Suprapubic skin (tissue), 2 donors: ENCODE data around the gene ANAPC15.

Source experiments
- EP300 ChIP-seq: sonication (generic); formaldehyde crosslinking; IDR thresholded peaks from one replicate; pipeline ENCODE4 v1.6.1; 2017; ENCODE audit warnings: antibody characterized with exemption
- POLR2A ChIP-seq, 2 donors: fragments of 450-650 bp; IDR thresholded peaks; one replicate each; pipeline ENCODE4 v1.6.1; 2017; ENCODE audit warnings: antibody characterized with exemption in 2 of 2, mild to moderate bottlenecking in 2 of 2, moderate library complexity in 2 of 2

GRCh38 chr11:72081184-72081644 lies 31.3 kb downstream of the ANAPC15 start:
- no peak for TF ChIP-seq EP300
- no peak for TF ChIP-seq POLR2A (IDR thresholded peaks at IDR 0.05)
